ENCODE data around the gene N4BP3. TPM values are rescaled to one million over a fixed set of nuclear protein-coding genes. Genes with fewer than 3 reads are reported as not detected.
"Not testable (repeated sequence)": the region's sequence is repeated elsewhere in the genome, so short reads cannot be mapped to it uniquely, and the experiment has no call there.

N4BP3 gene
- polyA plus RNA-seq, 3 donors, result 0.01 TPM; not detected in 2

DNA sequence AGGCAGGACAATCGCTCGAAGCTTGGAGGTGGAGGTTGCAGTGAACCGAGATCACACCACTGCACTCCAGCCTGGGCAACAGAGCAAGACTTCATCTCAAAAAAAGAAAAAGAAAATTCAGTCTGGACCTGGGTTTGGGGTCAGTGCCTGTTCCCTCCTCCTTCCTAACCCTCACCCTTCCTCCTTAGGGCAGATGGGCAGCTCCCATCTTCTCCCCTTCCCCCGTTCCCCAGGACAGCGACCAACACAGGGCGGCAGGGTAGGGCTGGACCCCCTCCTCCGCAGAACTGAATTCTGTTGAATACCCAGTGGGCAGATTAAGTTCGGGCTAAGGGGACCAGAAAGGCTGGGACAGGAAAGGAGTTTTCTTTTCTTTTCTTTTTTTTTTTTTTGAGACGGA lies 16.0 kb downstream of the N4BP3 start:
- H3K27me3 Mint-ChIP-seq (ENCODE audit: low read depth in 3 of 3), result peaks cover 6 to 28% (median 13%) of the 10 kb centered on the region in 3 donors

DNA sequence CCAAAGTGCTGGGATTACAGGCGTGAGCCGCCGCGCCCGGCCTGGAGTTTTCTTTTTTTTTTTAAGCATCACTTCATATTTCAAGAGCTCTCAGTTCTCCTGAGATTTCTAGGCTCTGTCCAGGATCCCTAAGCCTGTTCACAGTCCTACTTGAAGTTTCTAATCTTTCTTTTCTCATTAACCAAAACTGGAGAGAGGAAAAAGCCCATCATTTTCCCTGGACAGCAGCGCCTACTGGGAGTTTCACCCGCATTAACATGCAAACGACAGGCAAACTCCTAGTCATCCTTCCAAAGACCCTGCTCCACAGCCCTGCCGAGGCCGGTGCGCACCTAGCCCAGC lies 16.9 kb downstream of the N4BP3 start:
- Mint-ChIP-seq H3K4me1 (peaks cover 24% of the 10 kb centered on the region), H3K36me3 (peaks cover 16 to 21% of the 10 kb centered on the region in 2 donors), H3K27ac (peak overlapping the region in 1 of 7 donors; percentile 12), H3K27me3 (ENCODE audit: low read depth in 3 of 3) (peaks cover 6 to 28% (median 13%) of the 10 kb centered on the region in 3 donors), H3K4me3 (peak overlapping the region; percentile 73 to 87)
- Histone ChIP-seq H3K4me1 (ENCODE audit: control insufficient read depth in 1 of 2, insufficient read depth in 2 of 2, low read length in 2 of 2) (peaks cover 13 to 20% of the 10 kb centered on the region in 2 donors), H3K4me2 (replicated peaks; ENCODE audit: extremely low read depth, low read length, poor library complexity, severe bottlenecking) (peak overlapping the region; percentile 96), H2AFZ (ENCODE audit: insufficient read depth, low read depth, low read length, poor library complexity, severe bottlenecking) (peak overlapping the region; percentile 95), H3K27ac (ENCODE audit: low read depth in 1 of 2, low read length in 2 of 2) (peak overlapping the region in 1 of 2 donors; percentile 20), H3K36me3 (replicated peaks in 1 of 2; ENCODE audit: control insufficient read depth in 1 of 2, insufficient read depth in 2 of 2, low read length in 2 of 2) (peaks cover 7 to 16% of the 10 kb centered on the region in 2 donors), H3K9ac (ENCODE audit: insufficient read depth, low read length, poor library complexity, severe bottlenecking) (peak overlapping the region; percentile 80), H3K4me3 (replicated peaks in 1 of 3; ENCODE audit: low read depth in 2 of 3, low read length in 3 of 3) (peak overlapping the region; percentile 54 to 97 (median 92))
- not testable (repeated sequence) for H3K79me2 ChIP-seq (ENCODE audit: insufficient read depth, low read length); H3K27me3 ChIP-seq (ENCODE audit: control insufficient read depth in 2 of 2, insufficient read depth in 2 of 2, low read length in 2 of 2); H3K9me3 ChIP-seq (replicated peaks in 1 of 2; ENCODE audit: control insufficient read depth in 1 of 2, insufficient read depth in 1 of 2, low read length in 2 of 2); H4K20me1 ChIP-seq (ENCODE audit: insufficient read depth, low read length); H3K9me3 Mint-ChIP-seq; DNase-seq
- 0% methylated on average over 4 of the region's 11 CpGs for WGBS (ENCODE audit: insufficient coverage)
- intact Hi-C loops (cut with micrococcal nuclease), result loop anchor here in 1 of 2 donors (2.0 to 10.0 kb wide), 2 partner anchors 25 to 1715 kb away; partner anchors contain the start of gene CLTB

More for the DNA sequence above, 16.0 kb downstream of the N4BP3 start:
- no peak overlapping the region for H3K4me2 ChIP-seq (replicated peaks; ENCODE audit: extremely low read depth, low read length, poor library complexity, severe bottlenecking)
- Mint-ChIP-seq H3K36me3 (peaks cover 12% of the 10 kb centered on the region in 2 donors), H3K27ac (peak overlapping the region in 1 of 7 donors; percentile 24), H3K4me1 (peaks cover 24% of the 10 kb centered on the region), H3K9me3 (peaks cover 0 to 5% (median 0%) of the 10 kb centered on the region in 7 donors), H3K4me3 (peak overlapping the region in 1 of 2 donors; percentile 87)
- H3K27me3 ChIP-seq (ENCODE audit: control insufficient read depth in 2 of 2, insufficient read depth in 2 of 2, low read length in 2 of 2), result peaks cover 0 to 5% of the 10 kb centered on the region in 2 donors
- no peak for DNase-seq
- H4K20me1 ChIP-seq (ENCODE audit: insufficient read depth, low read length), result no peaks in the 10 kb centered on the region
- no peaks in the 10 kb centered on the region for H3K79me2 ChIP-seq (ENCODE audit: insufficient read depth, low read length)
- TF ChIP-seq, protein P1, sequence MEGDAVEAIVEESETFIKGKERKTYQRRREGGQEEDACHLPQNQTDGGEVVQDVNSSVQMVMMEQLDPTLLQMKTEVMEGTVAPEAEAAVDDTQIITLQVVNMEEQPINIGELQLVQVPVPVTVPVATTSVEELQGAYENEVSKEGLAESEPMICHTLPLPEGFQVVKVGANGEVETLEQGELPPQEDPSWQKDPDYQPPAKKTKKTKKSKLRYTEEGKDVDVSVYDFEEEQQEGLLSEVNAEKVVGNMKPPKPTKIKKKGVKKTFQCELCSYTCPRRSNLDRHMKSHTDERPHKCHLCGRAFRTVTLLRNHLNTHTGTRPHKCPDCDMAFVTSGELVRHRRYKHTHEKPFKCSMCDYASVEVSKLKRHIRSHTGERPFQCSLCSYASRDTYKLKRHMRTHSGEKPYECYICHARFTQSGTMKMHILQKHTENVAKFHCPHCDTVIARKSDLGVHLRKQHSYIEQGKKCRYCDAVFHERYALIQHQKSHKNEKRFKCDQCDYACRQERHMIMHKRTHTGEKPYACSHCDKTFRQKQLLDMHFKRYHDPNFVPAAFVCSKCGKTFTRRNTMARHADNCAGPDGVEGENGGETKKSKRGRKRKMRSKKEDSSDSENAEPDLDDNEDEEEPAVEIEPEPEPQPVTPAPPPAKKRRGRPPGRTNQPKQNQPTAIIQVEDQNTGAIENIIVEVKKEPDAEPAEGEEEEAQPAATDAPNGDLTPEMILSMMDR (IDR thresholded peaks at IDR 0.05), result no peak
- no peak overlapping the region for H2AFZ ChIP-seq (ENCODE audit: insufficient read depth, low read depth, low read length, poor library complexity, severe bottlenecking)
- no peaks in the 10 kb centered on the region for H3K9me3 ChIP-seq (replicated peaks in 1 of 2; ENCODE audit: control insufficient read depth in 1 of 2, insufficient read depth in 1 of 2, low read length in 2 of 2)
- no peak overlapping the region for H3K27ac ChIP-seq (ENCODE audit: low read depth in 1 of 2, low read length in 2 of 2)
- no peak overlapping the region for H3K4me3 ChIP-seq (replicated peaks in 1 of 3; ENCODE audit: low read depth in 2 of 3, low read length in 3 of 3)
- H3K36me3 ChIP-seq (replicated peaks in 1 of 2; ENCODE audit: control insufficient read depth in 1 of 2, insufficient read depth in 2 of 2, low read length in 2 of 2), result peaks cover 5 to 7% of the 10 kb centered on the region in 2 donors
- intact Hi-C loops (cut with micrococcal nuclease), result no loop called here
- no peak overlapping the region for H3K9ac ChIP-seq (ENCODE audit: insufficient read depth, low read length, poor library complexity, severe bottlenecking)
- H3K4me1 ChIP-seq (ENCODE audit: control insufficient read depth in 1 of 2, insufficient read depth in 2 of 2, low read length in 2 of 2), result peaks cover 13 to 20% of the 10 kb centered on the region in 2 donors
- WGBS (ENCODE audit: insufficient coverage), result 80% methylated on average over 2 of the region's 9 CpGs
